ENCODE measurements around the gene ZSWIM5. TPM values are rescaled to one million over a fixed set of nuclear protein-coding genes. Genes with fewer than 3 reads are reported as not detected.
"Not testable (repeated sequence)": the region's sequence is repeated elsewhere in the genome, so short reads cannot be mapped to it uniquely, and the experiment has no call there.

The ZSWIM5 gene
- total and polyA plus RNA-seq, 4 donors = 7.9 to 14.8 (median 12.2) TPM

GRCh38 chr1:45004281-45004920 is 202.0 kb downstream of the ZSWIM5 start:
- no peak for DNase-seq (ENCODE audit: low read depth in 4 of 6, low spot score in 6 of 6)
- no peaks in the 10 kb centered on the region for H3K27me3 ChIP-seq (ENCODE audit: control insufficient read depth, insufficient read depth, low read length)
- peaks cover under 1% of the 10 kb centered on the region for H3K4me1 ChIP-seq (ENCODE audit: control insufficient read depth, insufficient read depth, low read length)
- H3K36me3 ChIP-seq (ENCODE audit: control insufficient read depth, insufficient read depth, low read length) = peaks cover 80% of the 10 kb centered on the region
- H3K9me3 ChIP-seq (ENCODE audit: control insufficient read depth, insufficient read depth, low read length) = no peaks in the 10 kb centered on the region
- 100% methylated on average over 1 of the region's 7 CpGs for whole genome bisulfite sequencing (ENCODE audit: insufficient coverage)
- no peak overlapping the region for H3K27ac ChIP-seq (ENCODE audit: low read depth, low read length)
- H3K4me3 ChIP-seq (ENCODE audit: low read depth, low read length) = no peak overlapping the region

- H3K27ac ChIP-seq (ENCODE audit: low read depth, low read length) = no peak overlapping the region
- no peak for DNase-seq (ENCODE audit: low read depth in 4 of 6, low spot score in 6 of 6)
- H3K9me3 ChIP-seq (ENCODE audit: control insufficient read depth, insufficient read depth, low read length) = no peaks in the 10 kb centered on the region
- 95% methylated on average over 9 of the region's 14 CpGs for WGBS (ENCODE audit: insufficient coverage)
- H3K4me3 ChIP-seq (ENCODE audit: low read depth, low read length) = no peak overlapping the region
- H3K4me1 ChIP-seq (ENCODE audit: control insufficient read depth, insufficient read depth, low read length) = no peaks in the 10 kb centered on the region
- H3K36me3 ChIP-seq (ENCODE audit: control insufficient read depth, insufficient read depth, low read length) = peaks cover 74% of the 10 kb centered on the region
- H3K27me3 ChIP-seq (ENCODE audit: control insufficient read depth, insufficient read depth, low read length) = no peaks in the 10 kb centered on the region
Observed at GRCh38 chr1:45003741-45004140, 202.7 kb downstream of the ZSWIM5 start.

DNA sequence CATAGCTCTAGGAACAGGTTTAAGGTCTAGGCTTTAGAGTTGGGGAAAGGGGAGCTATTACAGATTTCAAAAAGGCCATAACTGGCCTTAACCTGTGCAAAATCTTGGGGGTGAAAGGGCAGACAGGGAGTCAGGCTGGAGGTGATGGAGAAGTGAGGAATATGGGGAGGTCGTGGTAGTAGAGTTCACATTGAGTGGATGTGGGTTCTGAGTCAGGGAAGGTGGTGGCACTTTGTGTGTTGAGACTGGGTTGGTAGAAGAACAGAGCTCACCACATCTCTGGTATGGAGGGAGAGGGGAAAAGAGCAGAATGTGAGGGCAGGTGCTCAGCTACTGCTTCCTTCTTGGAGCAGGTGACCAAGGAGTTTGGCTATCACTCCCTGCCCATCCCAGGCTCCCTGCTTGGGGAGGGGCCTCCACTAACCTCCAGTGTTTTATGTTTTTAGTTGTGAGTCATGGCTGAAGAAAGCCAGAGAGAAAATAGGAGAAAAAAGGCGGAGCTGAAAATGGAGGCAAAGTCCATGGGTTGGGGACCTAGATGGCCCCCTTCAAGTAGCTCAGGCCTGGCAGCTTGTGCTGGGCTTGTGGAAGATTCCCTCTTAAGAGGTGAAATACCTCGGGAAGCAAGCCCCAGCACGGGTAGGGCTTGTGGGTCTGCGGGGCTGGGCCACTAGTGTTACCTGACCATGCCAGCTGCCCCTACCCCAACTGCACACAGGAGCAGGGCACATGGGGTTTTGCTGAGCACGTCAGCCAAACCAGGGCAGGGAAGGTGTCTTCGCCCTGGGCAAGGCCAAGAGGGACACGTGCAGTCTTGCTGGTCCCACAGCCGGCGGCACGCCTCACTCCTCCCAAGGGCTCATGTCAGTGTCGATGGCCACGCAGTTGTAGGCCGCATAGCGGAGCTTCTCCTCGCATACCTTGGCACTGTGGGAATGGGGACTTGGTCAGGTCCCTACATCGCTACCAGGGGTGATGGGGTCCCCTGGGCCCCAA is 203.5 kb downstream of the ZSWIM5 start:
- Histone ChIP-seq H3K36me3 (ENCODE audit: control insufficient read depth, insufficient read depth, low read length) (peaks cover 66% of the 10 kb centered on the region), H3K9me3 (ENCODE audit: control insufficient read depth, insufficient read depth, low read length) (no peaks in the 10 kb centered on the region), H3K4me1 (ENCODE audit: control insufficient read depth, insufficient read depth, low read length) (no peaks in the 10 kb centered on the region), H3K27me3 (ENCODE audit: control insufficient read depth, insufficient read depth, low read length) (no peaks in the 10 kb centered on the region), H3K4me3 (ENCODE audit: low read depth, low read length) (no peak overlapping the region), H3K27ac (ENCODE audit: low read depth, low read length) (no peak overlapping the region)
- WGBS (ENCODE audit: insufficient coverage) = 94% methylated on average over 17 of the region's 17 CpGs
- no peak for DNase-seq (ENCODE audit: low read depth in 4 of 6, low spot score in 6 of 6)

DNA sequence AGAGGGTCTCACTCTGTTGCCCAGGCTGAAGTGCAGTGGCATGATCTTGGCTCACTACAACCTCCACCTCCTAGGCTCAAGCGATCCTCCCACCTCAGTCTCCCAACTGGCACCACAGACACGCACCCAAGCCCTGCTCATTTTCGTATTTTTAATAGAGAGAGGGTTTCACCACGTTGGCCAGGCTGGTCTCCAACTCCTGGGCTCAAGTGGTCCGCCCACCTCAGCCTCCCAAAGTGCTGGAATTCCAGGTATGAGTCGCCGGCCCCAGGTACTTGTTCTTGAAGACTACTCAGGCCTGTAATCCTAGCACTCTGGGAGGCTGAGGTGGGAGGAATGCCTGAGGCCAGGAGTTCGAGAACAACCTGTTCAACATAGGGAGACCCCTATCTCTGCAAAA is 204.8 kb downstream of the ZSWIM5 start:
- WGBS (ENCODE audit: insufficient coverage) = 86% methylated on average over 5 of the region's 8 CpGs
- H3K4me3 ChIP-seq (ENCODE audit: low read depth, low read length) = not testable (repeated sequence)
- H3K36me3 ChIP-seq (ENCODE audit: control insufficient read depth, insufficient read depth, low read length) = peaks cover 52% of the 10 kb centered on the region

GRCh38 chr1:45001011-45001481 is 205.4 kb downstream of the ZSWIM5 start:
- 100% methylated on average over 1 of the region's 7 CpGs for WGBS (ENCODE audit: insufficient coverage)
- H3K36me3 ChIP-seq (ENCODE audit: control insufficient read depth, insufficient read depth, low read length) = peaks cover 47% of the 10 kb centered on the region

More for the DNA sequence above, 204.8 kb downstream of the ZSWIM5 start:
- not testable (repeated sequence) for H3K4me1 ChIP-seq (ENCODE audit: control insufficient read depth, insufficient read depth, low read length); H3K9me3 ChIP-seq (ENCODE audit: control insufficient read depth, insufficient read depth, low read length); H3K27me3 ChIP-seq (ENCODE audit: control insufficient read depth, insufficient read depth, low read length); DNase-seq (ENCODE audit: low read depth in 4 of 6, low spot score in 6 of 6); H3K27ac ChIP-seq (ENCODE audit: low read depth, low read length)

DNA sequence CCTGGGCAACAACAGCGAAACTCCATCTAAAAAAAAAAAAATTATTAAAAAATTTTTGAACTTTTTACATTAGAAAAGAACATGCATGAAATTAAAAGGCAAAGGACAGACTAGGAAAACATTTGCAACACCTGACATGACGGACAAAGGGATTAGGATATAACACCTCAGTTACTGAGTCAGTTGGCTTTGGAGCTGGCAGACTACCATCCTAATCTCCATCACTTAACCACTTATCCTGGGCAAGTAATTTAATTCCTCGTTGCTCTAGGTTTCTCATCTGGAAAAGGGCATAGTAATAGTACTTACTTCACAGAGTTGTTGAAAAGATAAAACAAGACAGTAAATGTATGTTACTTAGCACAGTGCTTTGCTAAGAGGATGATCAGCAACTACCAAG is 207.2 kb downstream of the ZSWIM5 start:
- no peak overlapping the region for H3K4me3 ChIP-seq (ENCODE audit: low read depth, low read length)
- DNase-seq (ENCODE audit: low read depth in 4 of 6, low spot score in 6 of 6) = no peak
- H3K27me3 ChIP-seq (ENCODE audit: control insufficient read depth, insufficient read depth, low read length) = no peaks in the 10 kb centered on the region
- H3K36me3 ChIP-seq (ENCODE audit: control insufficient read depth, insufficient read depth, low read length) = peaks cover 28% of the 10 kb centered on the region
- no CpG with 5 or more reads among the region's 3 CpGs for WGBS (ENCODE audit: insufficient coverage)
- H3K4me1 ChIP-seq (ENCODE audit: control insufficient read depth, insufficient read depth, low read length) = no peaks in the 10 kb centered on the region
- no peaks in the 10 kb centered on the region for H3K9me3 ChIP-seq (ENCODE audit: control insufficient read depth, insufficient read depth, low read length)
- no peak overlapping the region for H3K27ac ChIP-seq (ENCODE audit: low read depth, low read length)

More at GRCh38 chr1:45001011-45001481, 205.4 kb downstream of the ZSWIM5 start:
- H3K4me1 ChIP-seq (ENCODE audit: control insufficient read depth, insufficient read depth, low read length) = no peaks in the 10 kb centered on the region
- H3K9me3 ChIP-seq (ENCODE audit: control insufficient read depth, insufficient read depth, low read length) = no peaks in the 10 kb centered on the region
- DNase-seq (ENCODE audit: low read depth in 4 of 6, low spot score in 6 of 6) = no peak
- no peak overlapping the region for H3K4me3 ChIP-seq (ENCODE audit: low read depth, low read length)
- no peak overlapping the region for H3K27ac ChIP-seq (ENCODE audit: low read depth, low read length)
- no peaks in the 10 kb centered on the region for H3K27me3 ChIP-seq (ENCODE audit: control insufficient read depth, insufficient read depth, low read length)

- Histone ChIP-seq H3K4me1 (ENCODE audit: control insufficient read depth, insufficient read depth, low read length) (no peaks in the 10 kb centered on the region), H3K4me3 (ENCODE audit: low read depth, low read length) (no peak overlapping the region)
- WGBS (ENCODE audit: insufficient coverage) = 70% methylated on average over 2 of the region's 7 CpGs
Observed at GRCh38 chr1:44995467-44996238, 210.8 kb downstream of the ZSWIM5 start.

DNA sequence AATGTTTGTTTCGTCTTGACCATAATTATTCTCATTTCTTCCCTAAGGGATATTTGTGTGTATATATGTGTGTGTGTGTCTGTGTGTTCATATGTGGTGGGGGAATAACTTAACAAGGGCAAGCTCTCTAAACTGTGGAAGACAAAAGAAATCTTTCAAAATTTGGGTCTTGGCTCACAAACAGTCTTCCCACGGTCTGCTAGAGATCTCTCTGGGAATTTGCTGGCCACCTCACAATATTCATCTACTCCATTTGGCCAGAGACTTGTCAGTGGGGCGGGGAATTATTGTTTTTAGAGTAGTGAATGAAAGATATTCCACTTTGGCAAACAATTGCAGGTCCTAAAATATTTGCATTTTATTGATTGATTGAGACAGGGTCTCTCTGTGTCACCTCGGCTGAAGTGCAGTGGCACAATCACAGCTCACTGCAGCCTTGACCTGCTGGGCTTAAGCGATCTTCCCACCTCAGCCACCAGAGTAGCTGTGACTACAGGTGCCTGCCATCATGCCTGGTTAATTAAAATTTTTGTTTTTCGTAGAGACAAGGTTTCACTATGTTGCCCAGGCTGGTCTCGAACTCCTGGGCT is 212.0 kb downstream of the ZSWIM5 start:
- Histone ChIP-seq H3K9me3 (ENCODE audit: control insufficient read depth, insufficient read depth, low read length) (no peaks in the 10 kb centered on the region), H3K27ac (ENCODE audit: low read depth, low read length) (no peak overlapping the region), H3K36me3 (ENCODE audit: control insufficient read depth, insufficient read depth, low read length) (no peaks in the 10 kb centered on the region), H3K4me3 (ENCODE audit: low read depth, low read length) (no peak overlapping the region), H3K27me3 (ENCODE audit: control insufficient read depth, insufficient read depth, low read length) (no peaks in the 10 kb centered on the region), H3K4me1 (ENCODE audit: control insufficient read depth, insufficient read depth, low read length) (no peaks in the 10 kb centered on the region)
- no peak for DNase-seq (ENCODE audit: low read depth in 4 of 6, low spot score in 6 of 6)
- 83% methylated on average over 4 of the region's 7 CpGs for WGBS (ENCODE audit: insufficient coverage)

More at GRCh38 chr1:44995467-44996238, 210.8 kb downstream of the ZSWIM5 start:
- DNase-seq (ENCODE audit: low read depth in 4 of 6, low spot score in 6 of 6) = no peak
- Histone ChIP-seq H3K9me3 (ENCODE audit: control insufficient read depth, insufficient read depth, low read length) (no peaks in the 10 kb centered on the region), H3K36me3 (ENCODE audit: control insufficient read depth, insufficient read depth, low read length) (no peaks in the 10 kb centered on the region), H3K27ac (ENCODE audit: low read depth, low read length) (no peak overlapping the region), H3K27me3 (ENCODE audit: control insufficient read depth, insufficient read depth, low read length) (no peaks in the 10 kb centered on the region)

Measured in spinal cord (tissue), 10 donors.